Measurements from ENCODE around the gene TPRG1. TPM values are rescaled to one million over a fixed set of nuclear protein-coding genes. Genes with fewer than 3 reads are reported as not detected.

Gene TPRG1
- total RNA-seq, 2 donors from 2014 or later, result 1.7 to 4.7 TPM

GRCh38 chr3:189262746-189263145 is 91.0 kb downstream of the TPRG1 start:
- Histone ChIP-seq H3K36me3 (no peaks in the 10 kb centered on the region), H3K4me3 (no peak overlapping the region), H3K9me3 (no peaks in the 10 kb centered on the region), H3K27ac (no peak overlapping the region), H3K27me3 (replicated peaks; ENCODE audit: insufficient read depth) (no peaks in the 10 kb centered on the region), H3K4me1 (replicated peaks) (no peaks in the 10 kb centered on the region)
- TF ChIP-seq CTCF (IDR thresholded peaks at IDR 0.05) (no peak), POLR2AphosphoS5 (IDR thresholded peaks at IDR 0.05) (no peak), POLR2A (IDR thresholded peaks at IDR 0.05) (no peak)
- intact Hi-C loops (cut with DNase I), result no loop called here
- DNase-seq (ENCODE audit: low spot score), result no peak
- 33% methylated on average over 3 of the region's 3 CpGs for WGBS

DNA sequence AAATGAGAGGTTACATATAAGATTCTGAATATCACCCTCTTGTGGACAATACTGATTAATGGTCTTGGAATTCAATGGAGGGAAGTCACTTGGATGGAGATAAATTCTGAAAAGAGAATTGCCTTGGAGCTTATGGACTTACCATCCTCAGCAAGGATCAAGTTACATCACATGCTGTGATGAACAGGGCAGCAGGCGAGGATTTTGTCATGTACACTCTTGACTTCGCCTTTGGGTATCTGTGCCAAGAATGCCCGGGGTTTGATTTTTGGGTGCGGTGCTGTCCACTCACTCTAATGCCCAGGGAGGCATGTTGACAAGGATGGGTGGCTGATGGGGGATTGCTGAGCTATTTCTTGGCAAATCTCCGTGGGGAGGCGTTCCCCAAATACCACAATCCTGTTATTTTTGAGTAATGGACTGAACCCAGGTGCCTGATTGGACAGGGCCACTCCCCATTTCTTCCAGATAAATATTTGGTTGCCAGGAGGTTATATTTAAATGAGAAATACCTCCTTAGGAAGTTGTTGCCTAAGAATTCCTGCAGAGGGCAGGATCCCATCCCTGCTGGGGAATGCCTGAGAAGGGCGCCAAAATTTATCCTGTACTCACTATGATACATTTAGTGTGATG is 96.3 kb downstream of the TPRG1 start:
- intact Hi-C loops (cut with DNase I), result no loop called here
- Histone ChIP-seq H3K27ac (no peak overlapping the region), H3K27me3 (replicated peaks; ENCODE audit: insufficient read depth) (no peaks in the 10 kb centered on the region), H3K4me3 (no peak overlapping the region), H3K9me3 (no peaks in the 10 kb centered on the region), H3K4me1 (replicated peaks) (no peaks in the 10 kb centered on the region), H3K36me3 (no peaks in the 10 kb centered on the region)
- 86% methylated on average over 7 of the region's 7 CpGs for WGBS
- peak in 1 of 4 experiments; percentile 8 for TF ChIP-seq CTCF (IDR thresholded peaks at IDR 0.05)
- TF ChIP-seq POLR2AphosphoS5 (IDR thresholded peaks at IDR 0.05), result no peak
- DNase-seq (ENCODE audit: low spot score), result no peak

GRCh38 chr3:189269365-189269764 is 97.6 kb downstream of the TPRG1 start:
- TF ChIP-seq POLR2A (IDR thresholded peaks at IDR 0.05), result no peak
- TF ChIP-seq CTCF (IDR thresholded peaks at IDR 0.05), result no peak
- no peak for TF ChIP-seq POLR2AphosphoS5 (IDR thresholded peaks at IDR 0.05)
- DNase-seq (ENCODE audit: low spot score), result no peak
- intact Hi-C loops (cut with DNase I), result no loop called here
- no peaks in the 10 kb centered on the region for H3K4me1 ChIP-seq (replicated peaks)
- H3K4me3 ChIP-seq, result no peak overlapping the region
- no peaks in the 10 kb centered on the region for H3K9me3 ChIP-seq
- no peak overlapping the region for H3K27ac ChIP-seq
- H3K36me3 ChIP-seq, result no peaks in the 10 kb centered on the region
- 43% methylated on average over 3 of the region's 3 CpGs for WGBS
- H3K27me3 ChIP-seq (replicated peaks; ENCODE audit: insufficient read depth), result no peaks in the 10 kb centered on the region

GRCh38 chr3:189270248-189270832 is 98.6 kb downstream of the TPRG1 start:
- no peak overlapping the region for H3K4me3 ChIP-seq
- H3K36me3 ChIP-seq, result no peaks in the 10 kb centered on the region
- TF ChIP-seq CTCF (IDR thresholded peaks at IDR 0.05) (peak in 2 of 4 experiments; percentile 71 to 74), POLR2A (IDR thresholded peaks at IDR 0.05) (no peak), POLR2AphosphoS5 (IDR thresholded peaks at IDR 0.05) (peak; percentile 8)
- 56% methylated on average over 5 of the region's 5 CpGs for WGBS
- no peaks in the 10 kb centered on the region for H3K4me1 ChIP-seq (replicated peaks)
- intact Hi-C loops (cut with DNase I), result loop anchor here (5.0 kb wide), 1 partner anchor 677 kb away; no protein-coding TSS in a partner anchor
- peak; percentile 68 for DNase-seq (ENCODE audit: low spot score)
- no peaks in the 10 kb centered on the region for H3K27me3 ChIP-seq (replicated peaks; ENCODE audit: insufficient read depth)
- H3K9me3 ChIP-seq, result no peaks in the 10 kb centered on the region
- H3K27ac ChIP-seq, result no peak overlapping the region

Measured in prostate gland (tissue), 2 donors.